DND-41 (cell line): Measurements from ENCODE around the gene TMEM88.

ENCODE experiments used
- CTCF ChIP-seq: IDR thresholded peaks from 2 replicates; pipeline ENCODE4 v1.5.1; 2012; ENCODE audit warnings: borderline replicate concordance, low read length, moderate library complexity, mild to moderate bottlenecking; ENCODE audit not compliant: poor library complexity, severe bottlenecking; ENCODE audit errors: extremely low read depth
- EZH2 ChIP-seq: IDR thresholded peaks from 3 replicates; pipeline ENCODE4 v1.6.1; 2012; ENCODE audit warnings: borderline replicate concordance, low read depth, mild to moderate bottlenecking, moderate library complexity, low read length, inconsistent platforms; ENCODE audit not compliant: severe bottlenecking

- TF ChIP-seq CTCF = no peak
- TF ChIP-seq EZH2 = no peak
Measured at GRCh38 chr17:7814969-7815368, 39.9 kb upstream of the TMEM88 start.
